HG03060 (cell line): ENCODE data around the gene TOR4A.

Experiments
- ATAC-seq: cut with Tn5 transposase; IDR thresholded peaks from one replicate; pipeline ENCODE4 v1.9.1; 2021; ENCODE audit warnings: low read depth, moderate number of reproducible peaks; ENCODE audit not compliant: unreplicated experiment

TOR4A gene

GRCh38 chr9:137304383-137305059 is 27.0 kb downstream of the TOR4A start:
- ATAC-seq: no peak

GRCh38 chr9:137305060-137305797 is 27.7 kb downstream of the TOR4A start:
- ATAC-seq: no peak

GRCh38 chr9:137305798-137306065 is 28.2 kb downstream of the TOR4A start:
- ATAC-seq: no peak

- no peak for ATAC-seq
These were observed 28.7 kb downstream of the TOR4A start for GRCh38 chr9:137306066-137306849.

GRCh38 chr9:137306850-137307254 is 29.3 kb downstream of the TOR4A start:
- ATAC-seq: no peak

- no peak for ATAC-seq
These were observed 29.9 kb downstream of the TOR4A start for GRCh38 chr9:137307255-137308056.

- no peak for ATAC-seq
These were observed 30.6 kb downstream of the TOR4A start for GRCh38 chr9:137308057-137308619.

GRCh38 chr9:137309368-137310188 is 32.1 kb downstream of the TOR4A start:
- no peak for ATAC-seq

- no peak for ATAC-seq
These were observed 32.9 kb downstream of the TOR4A start for GRCh38 chr9:137310189-137311052.

GRCh38 chr9:137311171-137311985 is 33.9 kb downstream of the TOR4A start:
- ATAC-seq: no peak

- ATAC-seq: no peak
These were observed 34.7 kb downstream of the TOR4A start for GRCh38 chr9:137311986-137312851.

- ATAC-seq: no peak
These were observed 35.4 kb downstream of the TOR4A start for GRCh38 chr9:137312852-137313325.

- ATAC-seq: no peak
These were observed 35.9 kb downstream of the TOR4A start for GRCh38 chr9:137313326-137313936.

- no peak for ATAC-seq
These were observed 36.5 kb downstream of the TOR4A start for GRCh38 chr9:137313956-137314560.

GRCh38 chr9:137314561-137315560 is 37.3 kb downstream of the TOR4A start:
- no peak for ATAC-seq
